ENCODE measurements around the gene GPR35.

DNA sequence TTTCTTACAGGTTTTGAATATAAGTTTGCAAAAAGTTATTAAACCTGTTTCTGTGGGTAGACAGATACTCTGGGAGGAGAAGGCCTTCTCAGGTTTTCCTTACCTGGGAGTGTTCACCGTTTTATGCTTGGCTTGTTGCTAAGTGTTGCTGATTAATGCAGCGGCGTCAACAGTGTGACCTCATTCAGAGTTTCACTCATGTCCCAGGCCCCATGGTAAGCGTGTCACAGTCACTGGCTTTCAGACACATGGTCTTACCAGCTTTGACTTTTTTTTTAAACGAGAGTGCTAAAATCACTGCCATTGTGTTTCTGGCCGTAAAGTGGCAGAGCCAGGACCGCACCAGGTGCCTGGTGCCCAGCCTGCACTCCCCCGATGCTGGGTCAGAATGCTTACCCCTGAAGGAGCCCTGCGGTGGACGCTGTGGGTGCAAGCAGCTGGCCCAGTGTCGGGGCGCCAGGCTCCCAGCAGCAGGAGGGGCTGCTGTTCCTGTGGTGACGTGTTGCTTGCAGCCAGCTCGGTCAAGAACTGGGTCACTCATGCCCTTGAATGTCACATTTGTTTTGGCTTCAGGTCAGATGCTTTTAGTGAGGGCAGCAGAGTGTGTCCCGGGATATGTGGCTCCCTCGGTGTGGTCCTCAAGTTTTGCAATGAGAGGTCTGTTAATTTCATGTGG is 35.3 kb upstream of the GPR35 start:
- TF ChIP-seq CTCF (IDR thresholded peaks at IDR 0.05) (no peak), POLR2A (IDR thresholded peaks at IDR 0.05) (no peak)
